ENCODE data around the gene QSER1. TPM values are rescaled to one million over a fixed set of nuclear protein-coding genes. Genes with fewer than 3 reads are reported as not detected.

Gene QSER1
- total and polyA plus RNA-seq, 2 experiments from 2014 or later: 3.7 to 27.1 TPM

DNA sequence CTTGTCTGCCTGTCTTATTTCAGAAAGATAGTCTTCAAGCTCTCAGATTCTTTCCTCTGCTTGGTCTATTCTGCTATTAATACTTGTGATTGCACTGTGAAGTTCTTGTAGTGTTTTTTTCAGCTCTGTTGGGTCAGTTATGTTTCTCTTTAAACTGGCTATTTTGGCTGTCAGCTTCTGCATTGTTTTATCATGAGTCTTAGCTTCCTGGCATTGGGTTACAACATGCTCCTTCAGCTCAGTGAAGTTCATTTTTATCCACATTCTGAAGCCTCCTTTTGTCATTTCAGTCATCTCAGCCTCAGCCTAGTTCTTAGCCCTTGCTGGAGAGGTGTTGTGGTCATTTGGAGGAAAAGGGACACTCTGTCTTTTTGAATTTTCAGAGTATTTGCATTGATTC lies 107.6 kb downstream of the QSER1 start:
- H3K4me2 ChIP-seq: no peak overlapping the region
- peaks cover 4% of the 10 kb centered on the region for H3K4me1 ChIP-seq (ENCODE audit: insufficient read depth)
- no peak for DNase-seq (ENCODE audit: low spot score)
- H2AFZ ChIP-seq: no peak overlapping the region
- no peaks in the 10 kb centered on the region for H3K27me3 ChIP-seq
- H3K36me3 ChIP-seq (replicated peaks; ENCODE audit: insufficient read depth, low read depth): no peaks in the 10 kb centered on the region
- no peaks in the 10 kb centered on the region for H3K79me2 ChIP-seq
- no peak for TF ChIP-seq EZH2phosphoT487 (IDR thresholded peaks at IDR 0.05; ENCODE audit: low read depth, severe bottlenecking, unreplicated experiment)
- H3K9me2 ChIP-seq (replicated peaks; ENCODE audit: insufficient read depth): no peaks in the 10 kb centered on the region
- no peak overlapping the region for H3K27ac ChIP-seq
- no peaks in the 10 kb centered on the region for H3K9me3 ChIP-seq (ENCODE audit: low read depth)
- H3K4me3 ChIP-seq: no peak overlapping the region
- H4K20me1 ChIP-seq (ENCODE audit: insufficient read depth, poor library complexity, severe bottlenecking): no peaks in the 10 kb centered on the region

DNA sequence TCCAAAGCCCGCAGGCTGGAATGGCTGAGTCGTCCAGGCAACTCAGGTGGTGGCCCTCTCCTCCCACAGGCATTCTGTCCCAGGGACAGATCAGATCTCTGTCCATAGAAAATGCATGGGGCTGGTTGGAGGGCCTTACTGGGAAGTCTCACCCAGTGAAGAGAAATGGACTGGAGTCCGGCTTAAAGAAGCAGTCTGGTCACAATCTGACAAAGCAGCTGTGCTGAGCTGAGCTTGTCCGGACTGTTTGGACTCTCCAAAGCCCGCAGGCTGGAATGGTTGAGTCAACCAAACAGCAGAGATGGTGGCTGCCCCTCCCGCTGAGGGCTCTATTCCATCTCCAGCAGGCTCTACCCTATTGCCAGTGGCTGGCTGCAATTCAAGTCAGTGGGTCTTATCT lies 108.7 kb downstream of the QSER1 start:
- Histone ChIP-seq H3K79me2 (no peaks in the 10 kb centered on the region), H4K20me1 (ENCODE audit: insufficient read depth, poor library complexity, severe bottlenecking) (no peaks in the 10 kb centered on the region), H2AFZ (no peak overlapping the region), H3K36me3 (replicated peaks; ENCODE audit: insufficient read depth, low read depth) (no peaks in the 10 kb centered on the region), H3K27me3 (no peaks in the 10 kb centered on the region), H3K4me2 (no peak overlapping the region), H3K9me3 (ENCODE audit: low read depth) (no peaks in the 10 kb centered on the region), H3K9me2 (replicated peaks; ENCODE audit: insufficient read depth) (no peaks in the 10 kb centered on the region), H3K4me1 (ENCODE audit: insufficient read depth) (peaks cover 4% of the 10 kb centered on the region), H3K4me3 (no peak overlapping the region), H3K27ac (no peak overlapping the region)
- no peak for DNase-seq (ENCODE audit: low spot score)
- WGBS (ENCODE audit: low lambda C conversion rate, missing lambda C conversion rate): 89% methylated on average over 6 of the region's 6 CpGs
- TF ChIP-seq, protein P1, sequence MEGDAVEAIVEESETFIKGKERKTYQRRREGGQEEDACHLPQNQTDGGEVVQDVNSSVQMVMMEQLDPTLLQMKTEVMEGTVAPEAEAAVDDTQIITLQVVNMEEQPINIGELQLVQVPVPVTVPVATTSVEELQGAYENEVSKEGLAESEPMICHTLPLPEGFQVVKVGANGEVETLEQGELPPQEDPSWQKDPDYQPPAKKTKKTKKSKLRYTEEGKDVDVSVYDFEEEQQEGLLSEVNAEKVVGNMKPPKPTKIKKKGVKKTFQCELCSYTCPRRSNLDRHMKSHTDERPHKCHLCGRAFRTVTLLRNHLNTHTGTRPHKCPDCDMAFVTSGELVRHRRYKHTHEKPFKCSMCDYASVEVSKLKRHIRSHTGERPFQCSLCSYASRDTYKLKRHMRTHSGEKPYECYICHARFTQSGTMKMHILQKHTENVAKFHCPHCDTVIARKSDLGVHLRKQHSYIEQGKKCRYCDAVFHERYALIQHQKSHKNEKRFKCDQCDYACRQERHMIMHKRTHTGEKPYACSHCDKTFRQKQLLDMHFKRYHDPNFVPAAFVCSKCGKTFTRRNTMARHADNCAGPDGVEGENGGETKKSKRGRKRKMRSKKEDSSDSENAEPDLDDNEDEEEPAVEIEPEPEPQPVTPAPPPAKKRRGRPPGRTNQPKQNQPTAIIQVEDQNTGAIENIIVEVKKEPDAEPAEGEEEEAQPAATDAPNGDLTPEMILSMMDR (IDR thresholded peaks at IDR 0.05; ENCODE audit: poor library complexity): no peak
- no peak for TF ChIP-seq EZH2 (IDR thresholded peaks at IDR 0.05; ENCODE audit: borderline replicate concordance)
- TF ChIP-seq EZH2phosphoT487 (IDR thresholded peaks at IDR 0.05; ENCODE audit: low read depth, severe bottlenecking, unreplicated experiment): no peak

DNA sequence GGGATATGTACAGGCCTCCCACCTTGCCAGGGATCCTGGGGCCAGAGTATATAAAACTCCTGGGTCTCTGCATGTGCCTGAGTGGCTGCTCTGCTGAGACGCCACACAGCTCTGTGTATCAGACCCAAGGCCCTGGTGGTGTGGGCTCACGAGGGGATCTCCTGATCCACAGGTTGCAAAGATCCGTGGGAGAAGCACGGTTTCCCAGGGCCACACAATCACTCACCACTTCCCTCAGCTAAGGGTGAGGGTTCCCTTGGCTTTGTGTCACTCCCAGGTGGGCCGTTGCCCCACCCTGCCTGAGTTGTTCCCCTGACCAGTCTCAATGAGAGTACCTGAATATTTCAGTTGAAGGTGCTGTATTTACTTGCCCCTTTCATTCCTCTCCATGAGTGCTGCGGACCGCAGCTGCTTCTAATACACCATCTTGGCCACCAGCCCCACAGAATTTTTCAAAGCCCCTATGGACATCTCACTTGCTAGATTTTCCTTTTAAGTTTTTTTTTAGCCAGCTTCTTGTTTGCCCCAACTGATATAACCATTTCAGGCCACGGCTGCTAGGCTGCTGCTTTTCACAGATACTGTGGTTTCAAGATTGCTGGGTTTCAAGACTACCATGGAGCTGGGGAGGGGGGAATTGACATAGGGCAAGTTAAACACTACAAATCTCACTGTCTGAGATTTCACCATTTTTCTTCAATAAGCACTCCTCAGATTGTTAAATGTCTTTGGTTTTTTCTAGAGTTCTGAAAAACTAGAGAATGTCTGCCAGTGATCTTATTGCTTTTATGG lies 109.3 kb downstream of the QSER1 start:
- Histone ChIP-seq H3K27me3 (no peaks in the 10 kb centered on the region), H3K36me3 (replicated peaks; ENCODE audit: insufficient read depth, low read depth) (no peaks in the 10 kb centered on the region), H4K20me1 (ENCODE audit: insufficient read depth, poor library complexity, severe bottlenecking) (no peaks in the 10 kb centered on the region), H3K9me2 (replicated peaks; ENCODE audit: insufficient read depth) (no peaks in the 10 kb centered on the region), H2AFZ (no peak overlapping the region), H3K4me2 (no peak overlapping the region), H3K4me1 (ENCODE audit: insufficient read depth) (peaks cover 4% of the 10 kb centered on the region), H3K9me3 (ENCODE audit: low read depth) (no peaks in the 10 kb centered on the region), H3K4me3 (no peak overlapping the region), H3K79me2 (no peaks in the 10 kb centered on the region), H3K27ac (no peak overlapping the region)
- TF ChIP-seq EZH2phosphoT487 (IDR thresholded peaks at IDR 0.05; ENCODE audit: low read depth, severe bottlenecking, unreplicated experiment): no peak
- TF ChIP-seq EZH2 (IDR thresholded peaks at IDR 0.05; ENCODE audit: borderline replicate concordance): no peak
- TF ChIP-seq, protein P1 (IDR thresholded peaks at IDR 0.05; ENCODE audit: poor library complexity): no peak
- DNase-seq (ENCODE audit: low spot score): no peak
- WGBS (ENCODE audit: low lambda C conversion rate, missing lambda C conversion rate): 77% methylated on average over 8 of the region's 8 CpGs

DNA sequence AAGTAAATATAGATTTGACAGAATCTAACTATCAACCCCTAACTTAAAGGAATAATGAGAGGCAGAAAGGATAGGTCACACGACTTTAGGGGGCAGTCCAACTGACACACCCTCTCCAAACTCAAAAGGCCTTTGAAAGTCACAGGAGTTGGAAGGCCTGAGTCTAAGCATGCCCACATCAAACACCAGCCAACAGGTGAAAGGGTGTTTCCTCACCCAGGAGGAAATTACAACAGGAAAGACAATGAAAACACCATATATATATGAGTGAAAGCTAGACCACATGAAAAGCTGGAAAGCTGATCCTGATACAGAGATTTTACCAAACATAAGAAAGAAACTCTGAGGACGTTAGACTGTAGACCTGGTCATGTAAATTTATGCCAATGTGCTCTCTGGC lies 112.6 kb downstream of the QSER1 start:
- Histone ChIP-seq H3K27ac (no peak overlapping the region), H3K27me3 (no peaks in the 10 kb centered on the region), H2AFZ (no peak overlapping the region), H4K20me1 (ENCODE audit: insufficient read depth, poor library complexity, severe bottlenecking) (no peaks in the 10 kb centered on the region), H3K9me3 (ENCODE audit: low read depth) (no peaks in the 10 kb centered on the region), H3K9me2 (replicated peaks; ENCODE audit: insufficient read depth) (no peaks in the 10 kb centered on the region), H3K36me3 (replicated peaks; ENCODE audit: insufficient read depth, low read depth) (no peaks in the 10 kb centered on the region), H3K4me3 (no peak overlapping the region), H3K4me2 (no peak overlapping the region), H3K79me2 (no peaks in the 10 kb centered on the region), H3K4me1 (ENCODE audit: insufficient read depth) (peaks cover 4% of the 10 kb centered on the region)
- no peak for TF ChIP-seq EZH2 (IDR thresholded peaks at IDR 0.05; ENCODE audit: borderline replicate concordance)
- TF ChIP-seq EZH2phosphoT487 (IDR thresholded peaks at IDR 0.05; ENCODE audit: low read depth, severe bottlenecking, unreplicated experiment): no peak
- TF ChIP-seq, protein P1 (IDR thresholded peaks at IDR 0.05; ENCODE audit: poor library complexity): no peak
- DNase-seq (ENCODE audit: low spot score): no peak
- WGBS (ENCODE audit: low lambda C conversion rate, missing lambda C conversion rate): 73% methylated on average over 2 of the region's 2 CpGs
